Loucy (cell line): ENCODE data around the gene MAGEB1.

Source experiments
- H2AFZ ChIP-seq: fragments of 200-600 bp; sonication (generic); 2 replicates; pipeline ENCODE4 v1.6.0; 2016; ENCODE audit warnings: antibody characterized with exemption, mild to moderate bottlenecking, low read length, moderate library complexity
- H3F3A ChIP-seq: fragments of 200-600 bp; 2 replicates; pipeline ENCODE4 v1.6.0; 2016; ENCODE audit warnings: antibody characterized with exemption, low read depth, mild to moderate bottlenecking
- H3K27me3 ChIP-seq: fragments of 200-600 bp; sonication (generic); 2 replicates; pipeline ENCODE4 v1.6.1; 2014; ENCODE audit warnings: low read length, mild to moderate bottlenecking; ENCODE audit not compliant: insufficient read depth, poor library complexity, severe bottlenecking
- H3K36me3 ChIP-seq: fragments of 200-600 bp; sonication (generic); 2 replicates; pipeline ENCODE4 v1.6.1; 2016; ENCODE audit warnings: low read length; ENCODE audit not compliant: insufficient read depth
- H3K4me1 ChIP-seq: fragments of 200-600 bp; sonication (generic); 2 replicates; pipeline ENCODE4 v1.5.1; 2014; ENCODE audit warnings: low read length, mild to moderate bottlenecking; ENCODE audit not compliant: insufficient read depth, poor library complexity, severe bottlenecking
- H3K4me2 ChIP-seq: fragments of 200-600 bp; sonication (generic); 2 replicates; pipeline ENCODE4 v1.6.0; 2014; ENCODE audit warnings: antibody characterized with exemption, low read length, low read depth, mild to moderate bottlenecking; ENCODE audit not compliant: poor library complexity, severe bottlenecking
- H3K4me3 ChIP-seq: fragments of 200-600 bp; sonication (generic); 2 replicates; pipeline ENCODE4 v1.5.1; 2014; ENCODE audit warnings: low read length, mild to moderate bottlenecking, mixed read lengths; ENCODE audit not compliant: poor library complexity, severe bottlenecking
- H3K79me2 ChIP-seq: fragments of 200-600 bp; sonication (generic); 2 replicates; pipeline ENCODE4 v1.6.1; 2014; ENCODE audit warnings: low read length; ENCODE audit not compliant: insufficient read depth
- H3K9ac ChIP-seq: fragments of 200-600 bp; sonication (generic); 2 replicates; pipeline ENCODE4 v1.6.0; 2014; ENCODE audit warnings: mild to moderate bottlenecking, low read depth, low read length, moderate library complexity; ENCODE audit not compliant: poor library complexity, severe bottlenecking
- H3K9me2 ChIP-seq: fragments of 200-600 bp; sonication (generic); replicated peaks from 2 replicates; pipeline ENCODE4 v1.6.1; 2016; ENCODE audit warnings: low read depth, low read length, mixed read lengths
- H3K9me3 ChIP-seq: fragments of 200-600 bp; sonication (generic); 2 replicates; pipeline ENCODE4 v1.6.1; 2014; ENCODE audit warnings: mild to moderate bottlenecking, antibody characterized with exemption, low read length, low read depth; ENCODE audit not compliant: insufficient read depth
- H4K20me1 ChIP-seq: fragments of 200-600 bp; sonication (generic); 2 replicates; pipeline ENCODE4 v1.6.0; 2014; ENCODE audit warnings: antibody characterized with exemption, low read length, mild to moderate bottlenecking; ENCODE audit not compliant: insufficient read depth, poor library complexity, severe bottlenecking
- CTCF ChIP-seq: fragments of 200-600 bp; sonication (generic); conservative IDR thresholded peaks from 2 replicates; pipeline ENCODE4 v1.5.1; 2014; ENCODE audit warnings: mild to moderate bottlenecking, antibody characterized with exemption, low read length
- EZH2phosphoT487 ChIP-seq: fragments of 200-600 bp; IDR thresholded peaks from 2 replicates; pipeline ENCODE4 v1.6.1; 2018; ENCODE audit warnings: antibody characterized with exemption, mild to moderate bottlenecking, moderate library complexity, borderline replicate concordance

The MAGEB1 gene

DNA sequence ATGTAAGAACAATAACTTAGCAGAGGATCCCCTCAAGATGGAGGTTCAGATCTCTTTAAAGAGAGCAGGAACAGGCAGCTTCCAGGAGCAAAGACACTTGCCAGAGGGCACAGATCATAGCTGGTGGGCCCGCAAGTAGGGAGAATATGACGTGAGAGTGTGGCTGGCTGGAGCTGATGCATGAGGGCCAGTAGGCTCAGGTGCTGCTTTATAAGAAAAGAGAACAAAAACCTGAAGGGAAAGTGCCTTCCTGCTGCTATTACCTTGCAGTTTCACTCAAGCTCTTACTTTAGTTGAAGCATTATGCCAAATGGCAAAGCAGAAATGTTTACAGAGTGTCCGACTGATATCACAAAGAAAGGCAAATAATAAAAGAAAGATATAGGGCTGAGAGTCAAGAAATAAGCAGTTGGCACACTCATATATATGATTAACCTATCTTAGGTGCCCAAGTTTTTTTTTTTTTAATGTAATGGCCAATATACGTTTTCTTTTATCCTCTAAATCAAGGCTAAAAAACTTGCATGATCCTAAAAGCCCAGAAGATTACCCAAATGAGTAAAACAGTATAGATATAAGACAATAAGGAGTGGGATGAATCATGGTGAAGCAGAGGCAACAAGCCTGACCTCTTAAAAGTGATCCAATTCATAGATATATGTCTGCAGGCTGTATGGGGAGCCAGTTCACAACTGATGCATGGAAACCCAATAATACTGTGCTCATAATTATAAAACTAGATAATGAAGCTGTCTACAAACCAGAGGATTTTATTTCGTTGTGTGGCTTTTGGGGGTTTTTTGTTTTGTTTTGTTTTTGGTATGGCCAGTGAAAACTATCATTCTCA lies 49.7 kb downstream of the MAGEB1 start:
- Histone ChIP-seq H3K36me3 (no peaks in the 10 kb centered on the region), H3K27me3 (no peaks in the 10 kb centered on the region), H3K79me2 (no peaks in the 10 kb centered on the region), H4K20me1 (no peaks in the 10 kb centered on the region), H2AFZ (no peak overlapping the region), H3F3A (no peaks in the 10 kb centered on the region), H3K9me2 (no peaks in the 10 kb centered on the region), H3K4me3 (no peak overlapping the region), H3K4me2 (no peak overlapping the region), H3K9me3 (no peaks in the 10 kb centered on the region), H3K9ac (no peak overlapping the region), H3K4me1 (no peaks in the 10 kb centered on the region)
- TF ChIP-seq EZH2phosphoT487 (no peak), CTCF (no peak)

DNA sequence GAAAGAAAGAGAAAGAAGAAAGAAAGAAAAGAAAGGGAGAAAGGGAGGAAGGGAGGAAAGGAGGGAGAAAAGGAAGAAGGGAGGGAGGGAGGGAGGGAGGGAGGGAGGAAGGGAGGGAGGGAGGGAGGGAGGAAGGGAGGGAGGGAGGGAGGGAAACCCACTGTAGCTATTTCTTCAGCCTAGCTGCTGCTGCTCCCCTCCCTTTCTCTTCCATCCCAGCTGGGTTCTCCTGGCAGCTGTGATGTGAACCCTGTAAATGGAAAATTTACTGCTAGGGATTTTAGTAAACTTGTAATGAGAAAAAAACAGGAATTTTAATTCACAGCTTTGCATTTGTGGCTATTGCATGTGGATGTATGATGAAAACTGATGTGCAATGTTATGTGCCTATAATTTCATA lies 54.3 kb downstream of the MAGEB1 start:
- TF ChIP-seq CTCF (no peak), EZH2phosphoT487 (no peak)
- no peak overlapping the region for H3K4me3 ChIP-seq
- H3F3A ChIP-seq: no peaks in the 10 kb centered on the region
- H3K9me2 ChIP-seq: no peaks in the 10 kb centered on the region
- no peak overlapping the region for H3K9ac ChIP-seq
- no peaks in the 10 kb centered on the region for H4K20me1 ChIP-seq
- no peaks in the 10 kb centered on the region for H3K36me3 ChIP-seq
- no peaks in the 10 kb centered on the region for H3K4me1 ChIP-seq
- H3K9me3 ChIP-seq: no peaks in the 10 kb centered on the region
- no peaks in the 10 kb centered on the region for H3K79me2 ChIP-seq
- no peaks in the 10 kb centered on the region for H3K27me3 ChIP-seq
- no peak overlapping the region for H2AFZ ChIP-seq
- H3K4me2 ChIP-seq: no peak overlapping the region
